Naive thymus-derived CD8-positive, alpha-beta T cell (primary cell): ENCODE measurements around the gene ERI3. TPM values are rescaled to one million over a fixed set of nuclear protein-coding genes. Genes with fewer than 3 reads are reported as not detected.

Experiments used
- ATAC-seq, 2 donors: fragments of 150-1000 bp; cut with Tn5 transposase in 1 of 2; sonication (Bioruptor Pico), chemical (Tn5 transposase) in 1 of 2; 1 replicate in 1 of 2; 2 replicates in 1 of 2; pipeline ENCODE4 v1.10.0; 2021; ENCODE audit warnings: mild to moderate bottlenecking in 2 of 2, moderate library complexity in 2 of 2
- POLR2A ChIA-PET: fragments of 350-600 bp; sonication (Branson Sonifier 250); formaldehyde crosslinking; loops from one replicate; lab custom pipeline; 2021; ENCODE audit warnings: antibody characterized with exemption; lab: Charles Lee
- DNase-seq, 10 donors: peaks; one replicate each; pipeline versions ENCODE4 v3.0.0 to v3.0.0-alpha.2; 2020 to 2022
- H3K27ac Mint-ChIP-seq, 10 donors: one replicate each; pipeline ENCODE4 v1.8.0; 2020 to 2022; ENCODE audit warnings: mild to moderate bottlenecking in 10 of 10, mixed read lengths in 10 of 10, moderate library complexity in 4 of 10, inconsistent platforms in 1 of 10
- H3K27me3 Mint-ChIP-seq, 5 donors: one replicate each; pipeline ENCODE4 v1.8.0; 2021 to 2022; ENCODE audit warnings: mixed read lengths in 5 of 5
- H3K36me3 Mint-ChIP-seq, 3 donors: one replicate each; pipeline ENCODE4 v1.8.0; 2020 to 2022; ENCODE audit warnings: mixed read lengths in 3 of 3, mild to moderate bottlenecking in 2 of 3, inconsistent platforms in 1 of 3
- H3K4me1 Mint-ChIP-seq, 4 donors: one replicate each; pipeline ENCODE4 v1.8.0; 2021 to 2022; ENCODE audit warnings: mixed read lengths in 4 of 4
- H3K4me3 Mint-ChIP-seq, 10 donors: one replicate each; pipeline ENCODE4 v1.8.0; 2020 to 2022; ENCODE audit warnings: mild to moderate bottlenecking in 10 of 10, mixed read lengths in 10 of 10, moderate library complexity in 6 of 10, inconsistent platforms in 1 of 10
- H3K9me3 Mint-ChIP-seq, 9 donors: one replicate each; pipeline ENCODE4 v1.8.0; 2020 to 2022; ENCODE audit warnings: mixed read lengths in 9 of 9, mild to moderate bottlenecking in 3 of 9, inconsistent platforms in 1 of 9, moderate library complexity in 1 of 9
- polyA plus RNA-seq, 3 donors: library from polyadenylated mRNA; unstranded; fragments of 300-500 nt; fragmentation: Illumina TruSeq; gene quantifications; one replicate each; pipeline ENCODE4 v1.2.3, GENCODE V29; 2021
- total RNA-seq, 8 experiments: library from RNA in 2 of 8; stranded (reverse) in 2 of 8; gene quantifications; one replicate each; pipeline ENCODE4 v1.2.3 and lab custom pipeline; 2021 to 2026

The ERI3 gene, protein sequence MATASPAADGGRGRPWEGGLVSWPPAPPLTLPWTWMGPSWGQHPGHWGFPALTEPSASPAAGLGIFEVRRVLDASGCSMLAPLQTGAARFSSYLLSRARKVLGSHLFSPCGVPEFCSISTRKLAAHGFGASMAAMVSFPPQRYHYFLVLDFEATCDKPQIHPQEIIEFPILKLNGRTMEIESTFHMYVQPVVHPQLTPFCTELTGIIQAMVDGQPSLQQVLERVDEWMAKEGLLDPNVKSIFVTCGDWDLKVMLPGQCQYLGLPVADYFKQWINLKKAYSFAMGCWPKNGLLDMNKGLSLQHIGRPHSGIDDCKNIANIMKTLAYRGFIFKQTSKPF
- total RNA-seq = 10 to 100 TPM; 27.2 to 34.5 TPM
- polyA plus RNA-seq = 10 to 100 TPM; 43.4 to 45.8 (median 43.6) TPM
- total RNA-seq (lab: John Stamatoyannopoulos, UW) = 22.3 to 56.8 (median 25.7) reads per million in 6 experiments

DNA sequence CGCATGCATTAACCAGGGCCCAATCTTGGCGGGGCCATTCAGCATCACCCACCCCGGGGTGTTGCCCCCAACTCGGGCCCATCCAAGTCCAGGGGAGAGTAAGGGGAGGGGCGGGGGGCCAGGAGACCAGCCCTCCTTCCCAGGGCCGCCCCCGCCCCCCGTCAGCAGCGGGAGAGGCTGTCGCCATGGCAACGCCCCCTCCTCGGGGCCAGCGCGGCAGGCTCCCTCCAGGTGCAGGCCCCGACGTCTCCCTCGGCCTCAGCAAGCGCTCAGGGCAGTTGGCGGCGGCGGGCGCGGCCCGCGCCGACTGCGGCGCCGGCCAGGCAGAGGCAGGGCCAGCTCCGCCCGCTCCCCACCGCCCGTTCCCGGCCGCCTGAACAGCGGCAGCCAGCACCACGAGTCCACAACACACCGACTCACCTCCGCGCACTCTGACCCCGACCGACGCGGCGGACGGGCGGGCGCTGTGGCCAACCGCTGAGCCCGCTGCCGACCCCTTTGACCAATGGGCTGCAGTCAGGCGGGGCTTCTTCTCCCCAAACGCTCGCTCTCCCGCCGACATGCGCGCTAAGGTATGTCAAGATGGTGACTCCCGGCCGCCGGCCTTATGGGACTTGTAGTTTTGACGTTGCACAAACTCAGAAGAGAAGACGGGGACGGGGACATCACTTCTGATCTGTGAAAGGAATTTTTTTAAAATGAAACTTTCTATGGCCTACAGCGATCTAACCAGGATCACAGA lies at the start of gene ERI3:
Gene ERI3, minus strand, starts transcription at position 418 of the 742 bp plus-strand sequence. Its CDS starts 231 bp downstream, at position 187.
- Mint-ChIP-seq H3K4me1 (peaks cover 28 to 44% (median 42%) of the 10 kb centered on the region in 4 donors), H3K27ac (peak within 1 kb of the TSS; percentile 53 to 97 (median 95)), H3K4me3 (peak within 1 kb of the TSS; percentile 87 to 98 (median 96)), H3K27me3 (no peaks in the 10 kb centered on the region), H3K9me3 (no peaks in the 10 kb centered on the region), H3K36me3 (peaks cover 0 to 9% (median 0%) of the 10 kb centered on the region in 3 donors)
- ATAC-seq (peak; percentile 98 to 99), DNase-seq (peak; percentile 93 to 98 (median 95))
- POLR2A ChIA-PET = interaction anchor here (2.6 kb wide), 1 partner anchor 276 kb away, joined by 9 read pairs; no protein-coding TSS in a partner anchor

GRCh38 chr1:44401256-44402228 lies 46.5 kb upstream of the ERI3 start:
- Mint-ChIP-seq H3K4me1 (peaks cover 6 to 17% (median 14%) of the 10 kb centered on the region in 4 donors), H3K27me3 (peaks cover 38 to 67% (median 64%) of the 10 kb centered on the region in 5 donors), H3K9me3 (peaks cover 0 to 5% (median 0%) of the 10 kb centered on the region in 9 donors), H3K36me3 (peaks cover 0 to 4% (median 3%) of the 10 kb centered on the region in 3 donors), H3K27ac (no peak overlapping the region), H3K4me3 (no peak overlapping the region)
- POLR2A ChIA-PET = no interaction called here
- ATAC-seq (no peak), DNase-seq (no peak)

GRCh38 chr1:44390277-44390676 lies 35.2 kb upstream of the ERI3 start:
- H3K27me3 Mint-ChIP-seq = peaks cover 11 to 23% (median 18%) of the 10 kb centered on the region in 5 donors
- ATAC-seq (no peak), DNase-seq (no peak)
- H3K9me3 Mint-ChIP-seq = peaks cover 0 to 2% (median 0%) of the 10 kb centered on the region in 9 donors
- no peak overlapping the region for H3K4me3 Mint-ChIP-seq
- POLR2A ChIA-PET = no interaction called here
- H3K27ac Mint-ChIP-seq = no peak overlapping the region
- peaks cover 0 to 4% (median 0%) of the 10 kb centered on the region in 3 donors for H3K36me3 Mint-ChIP-seq
- no peaks in the 10 kb centered on the region for H3K4me1 Mint-ChIP-seq

- no peak for ATAC-seq
- POLR2A ChIA-PET = interaction anchor here (0.6 kb wide), 1 partner anchor 1742 kb away, joined by 3 read pairs; no protein-coding TSS in a partner anchor
- H3K36me3 Mint-ChIP-seq = no peaks in the 10 kb centered on the region
- H3K27me3 Mint-ChIP-seq = peaks cover 7 to 18% (median 15%) of the 10 kb centered on the region in 5 donors
- no peaks in the 10 kb centered on the region for H3K4me1 Mint-ChIP-seq
- H3K9me3 Mint-ChIP-seq = no peaks in the 10 kb centered on the region
- H3K27ac Mint-ChIP-seq = no peak overlapping the region
- no peak overlapping the region for H3K4me3 Mint-ChIP-seq
- DNase-seq = no peak
These were observed 34.4 kb upstream of the ERI3 start for GRCh38 chr1:44389437-44389836.

DNA sequence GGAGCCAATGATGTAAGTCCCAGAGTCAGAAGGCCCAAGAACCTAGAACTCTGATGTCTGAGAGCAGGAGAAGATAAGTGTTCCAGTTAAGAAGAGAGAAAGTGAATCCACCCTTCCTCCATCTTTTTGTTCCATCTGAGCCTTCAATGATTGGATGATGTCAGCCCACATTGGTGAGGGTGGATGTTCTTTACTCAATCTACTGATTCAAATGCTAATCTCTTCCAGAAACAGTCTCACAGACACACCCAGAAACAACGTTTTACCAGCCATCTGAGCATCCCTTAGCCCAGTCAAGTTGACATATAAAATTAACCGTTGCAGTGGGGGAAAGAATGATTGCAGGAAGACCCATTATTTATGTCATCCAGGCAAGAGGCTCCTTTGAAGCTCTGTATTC lies 33.5 kb upstream of the ERI3 start:
- DNase-seq (no peak), ATAC-seq (no peak)
- Mint-ChIP-seq H3K4me3 (no peak overlapping the region), H3K4me1 (no peaks in the 10 kb centered on the region), H3K27ac (no peak overlapping the region), H3K36me3 (no peaks in the 10 kb centered on the region), H3K27me3 (peaks cover 3 to 11% (median 9%) of the 10 kb centered on the region in 5 donors), H3K9me3 (no peaks in the 10 kb centered on the region)
- POLR2A ChIA-PET = no interaction called here

DNA sequence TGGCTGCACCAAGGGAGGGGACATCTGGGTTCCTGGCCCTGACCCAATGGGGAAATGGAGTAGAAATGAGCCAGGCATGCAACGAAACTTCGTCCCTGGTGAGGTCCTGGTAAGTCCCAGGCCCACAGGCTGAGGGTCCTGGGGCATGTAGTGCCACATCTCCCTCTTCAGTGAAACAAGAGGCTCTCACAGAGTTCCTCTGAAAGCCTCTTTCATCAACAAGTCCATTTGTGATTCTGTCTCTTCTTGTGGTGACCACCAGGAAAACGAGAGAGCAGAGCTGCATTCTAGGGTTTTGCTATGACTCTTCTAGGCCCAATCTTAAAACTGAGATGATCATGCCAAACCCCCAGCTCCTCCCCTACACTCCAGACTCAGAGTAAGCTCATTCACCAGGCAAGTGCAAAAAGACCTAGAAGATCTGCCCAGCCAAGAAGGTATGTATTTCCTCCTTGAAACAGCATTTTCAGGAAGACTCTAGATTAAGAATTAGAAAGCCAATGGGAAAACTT lies 25.7 kb upstream of the ERI3 start:
- no peaks in the 10 kb centered on the region for H3K9me3 Mint-ChIP-seq
- POLR2A ChIA-PET = no interaction called here
- ATAC-seq = no peak

DNA sequence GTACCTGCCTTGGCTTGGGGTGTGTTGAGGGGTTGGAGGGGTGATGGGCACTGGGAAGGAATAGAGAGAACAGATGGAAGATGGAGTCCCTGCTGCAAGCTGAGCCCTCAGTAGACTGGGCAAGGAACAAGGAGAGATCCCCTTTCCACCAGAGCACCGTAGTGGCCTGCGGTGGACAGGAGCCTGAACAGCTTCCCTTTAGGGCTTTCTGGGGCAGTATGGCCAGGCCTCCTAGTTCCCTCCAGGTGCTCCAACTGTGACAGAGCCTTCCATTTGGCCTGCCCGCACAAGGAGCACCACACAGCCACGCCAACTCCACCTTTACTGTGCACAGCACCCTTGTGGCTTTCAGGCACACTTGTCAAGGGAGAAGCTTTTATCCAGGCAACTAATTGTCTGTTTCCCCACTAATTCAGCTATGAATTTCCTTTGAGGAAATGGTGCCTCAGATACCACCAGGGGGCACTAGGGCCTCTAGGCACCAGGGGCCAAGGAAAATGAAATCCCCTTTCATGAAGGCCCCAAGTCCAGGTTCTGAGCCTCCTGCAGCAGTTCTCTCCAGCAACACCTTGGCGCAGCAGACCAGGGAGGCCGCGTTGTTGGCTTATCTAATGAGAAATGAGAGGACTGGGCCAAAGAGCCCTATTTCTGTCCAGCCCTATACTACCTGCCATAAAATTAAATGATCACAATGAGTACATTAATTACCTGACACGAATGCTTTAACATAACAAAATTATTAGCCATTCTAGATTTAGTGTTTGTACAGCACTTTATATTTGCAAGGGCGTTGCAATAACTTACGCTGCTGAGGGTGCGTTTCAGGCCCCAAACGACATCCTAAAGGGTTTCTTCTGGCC lies 23.1 kb upstream of the ERI3 start:
- H3K9me3 Mint-ChIP-seq = no peaks in the 10 kb centered on the region
- H3K36me3 Mint-ChIP-seq = no peaks in the 10 kb centered on the region
- DNase-seq (peak; percentile 13 to 67 (median 42)), ATAC-seq (no peak)
- H3K27ac Mint-ChIP-seq = no peak overlapping the region
- POLR2A ChIA-PET = no interaction called here
- no peaks in the 10 kb centered on the region for H3K27me3 Mint-ChIP-seq
- H3K4me1 Mint-ChIP-seq = no peaks in the 10 kb centered on the region
- no peak overlapping the region for H3K4me3 Mint-ChIP-seq

More for the DNA sequence above, 25.7 kb upstream of the ERI3 start:
- H3K4me3 Mint-ChIP-seq = no peak overlapping the region
- no peak for DNase-seq
- no peaks in the 10 kb centered on the region for H3K4me1 Mint-ChIP-seq
- no peaks in the 10 kb centered on the region for H3K36me3 Mint-ChIP-seq
- H3K27me3 Mint-ChIP-seq = peaks cover 0 to 3% (median 0%) of the 10 kb centered on the region in 5 donors
- no peak overlapping the region for H3K27ac Mint-ChIP-seq

DNA sequence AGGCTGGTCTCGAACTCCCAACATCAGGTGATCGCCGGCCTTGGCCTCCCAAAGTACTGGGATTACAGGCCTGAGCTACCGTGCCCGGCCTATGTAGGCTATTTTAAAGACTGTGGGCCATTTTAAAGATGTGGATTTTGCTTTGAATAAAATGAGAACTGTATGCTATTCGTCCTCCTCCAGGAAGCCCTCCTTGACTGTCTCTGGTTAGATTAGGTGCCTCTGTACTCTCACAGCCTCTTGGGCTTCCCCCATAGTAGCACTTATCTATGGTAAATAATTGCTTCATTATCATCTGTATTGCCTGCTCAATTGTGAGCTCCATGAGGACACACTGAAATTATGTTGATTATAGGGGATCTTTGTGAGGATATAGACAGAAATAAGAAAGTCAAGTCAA lies 20.5 kb upstream of the ERI3 start:
- Mint-ChIP-seq H3K4me1 (no peaks in the 10 kb centered on the region), H3K36me3 (no peaks in the 10 kb centered on the region), H3K27me3 (no peaks in the 10 kb centered on the region), H3K9me3 (no peaks in the 10 kb centered on the region), H3K4me3 (no peak overlapping the region), H3K27ac (no peak overlapping the region)
- POLR2A ChIA-PET = no interaction called here
- ATAC-seq (no peak), DNase-seq (no peak)

DNA sequence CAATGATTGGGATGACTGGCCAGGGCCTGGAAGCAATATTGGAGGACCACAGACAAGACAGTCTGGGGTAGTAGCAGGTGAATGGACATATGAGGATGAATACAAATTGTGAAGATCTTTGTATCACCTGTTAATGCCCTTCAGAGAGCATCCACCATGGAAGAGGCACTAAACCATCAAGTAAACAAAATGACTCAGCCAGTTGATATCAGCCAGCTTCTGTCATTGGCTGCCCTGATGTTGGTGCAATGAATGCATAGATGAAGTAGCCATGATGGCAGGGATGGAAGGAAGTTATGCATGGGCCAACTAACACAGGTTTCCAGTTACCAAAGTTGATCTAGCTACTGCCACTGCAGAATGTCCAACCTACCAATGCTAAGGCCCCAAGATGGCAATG lies 16.1 kb upstream of the ERI3 start:
- ATAC-seq = no peak
- Mint-ChIP-seq H3K36me3 (no peaks in the 10 kb centered on the region), H3K4me1 (peaks cover 0 to 2% (median 0%) of the 10 kb centered on the region in 4 donors), H3K4me3 (no peak overlapping the region), H3K27me3 (peaks cover 0 to 13% (median 1%) of the 10 kb centered on the region in 5 donors), H3K9me3 (no peaks in the 10 kb centered on the region), H3K27ac (no peak overlapping the region)
- POLR2A ChIA-PET = no interaction called here
- no peak for DNase-seq

DNA sequence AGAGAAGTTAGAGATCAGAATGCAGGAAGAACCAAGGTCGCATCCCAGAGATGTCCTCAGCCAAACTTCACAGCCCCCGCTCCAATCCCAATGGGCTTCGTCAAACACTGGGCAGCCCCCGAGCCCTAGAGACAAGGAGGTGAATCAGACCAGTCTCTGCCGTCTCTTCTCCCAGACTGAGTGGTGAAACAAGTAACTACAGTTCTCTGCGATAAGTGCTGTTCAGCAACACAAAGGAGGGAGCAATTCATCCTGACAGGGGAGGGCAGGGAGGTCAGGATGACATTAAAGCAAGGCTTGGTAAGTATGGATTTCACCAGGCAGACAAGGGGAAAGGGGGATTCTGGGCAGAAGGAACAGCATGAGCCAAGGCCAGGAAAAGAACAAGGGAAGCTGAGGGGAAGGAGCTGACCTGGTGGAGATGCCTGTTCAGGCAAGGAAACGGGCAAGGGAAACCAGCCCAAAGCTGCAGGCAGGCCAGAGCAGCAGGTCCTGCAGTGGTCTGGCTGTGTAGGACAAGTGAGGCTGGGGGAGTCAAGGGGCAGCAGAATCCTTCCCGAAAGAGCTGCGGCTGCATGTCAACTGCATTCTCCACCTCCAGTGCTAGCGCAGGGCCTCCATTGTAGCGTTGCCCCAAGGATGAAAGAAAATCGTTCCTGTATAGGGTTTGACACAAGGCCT lies 13.6 kb upstream of the ERI3 start:
- H3K27me3 Mint-ChIP-seq = peaks cover 0 to 13% (median 1%) of the 10 kb centered on the region in 5 donors
- ATAC-seq = no peak
- no peak for DNase-seq
- no peak overlapping the region for H3K4me3 Mint-ChIP-seq
- no peaks in the 10 kb centered on the region for H3K9me3 Mint-ChIP-seq
- peaks cover 0 to 2% (median 0%) of the 10 kb centered on the region in 4 donors for H3K4me1 Mint-ChIP-seq
- POLR2A ChIA-PET = interaction anchor here (0.7 kb wide), 1 partner anchor 22 kb away, joined by 3 read pairs; no protein-coding TSS in a partner anchor
- no peak overlapping the region for H3K27ac Mint-ChIP-seq
- H3K36me3 Mint-ChIP-seq = no peaks in the 10 kb centered on the region

- DNase-seq = no peak
- H3K4me1 Mint-ChIP-seq = peaks cover 0 to 2% (median 0%) of the 10 kb centered on the region in 4 donors
- peaks cover 0 to 13% (median 2%) of the 10 kb centered on the region in 5 donors for H3K27me3 Mint-ChIP-seq
- POLR2A ChIA-PET = no interaction called here
- H3K9me3 Mint-ChIP-seq = no peaks in the 10 kb centered on the region
- H3K27ac Mint-ChIP-seq = no peak overlapping the region
- H3K36me3 Mint-ChIP-seq = no peaks in the 10 kb centered on the region
- no peak overlapping the region for H3K4me3 Mint-ChIP-seq
- no peak for ATAC-seq
These were observed 12.9 kb upstream of the ERI3 start for GRCh38 chr1:44367944-44368343.
